H1 (cell line): Measurements from ENCODE around the gene SCN1B. TPM values are rescaled to one million over a fixed set of nuclear protein-coding genes. Genes with fewer than 3 reads are reported as not detected.

Source experiments
- BCL11A ChIP-seq, 2 experiments: IDR thresholded peaks; one replicate each; pipeline ENCODE4 v1.6.1; 2011; ENCODE audit warnings: low read depth in 2 of 2, low read length in 2 of 2, mild to moderate bottlenecking in 2 of 2
- HDAC2 ChIP-seq, 2 experiments: fragments of 300-600 bp in 1 of 2; sonication (generic) in 1 of 2; IDR thresholded peaks; 2 replicates each; pipeline ENCODE4 v1.6.1; 2011 to 2012; ENCODE audit warnings: low read depth in 2 of 2, low read length in 2 of 2, mild to moderate bottlenecking in 2 of 2, moderate library complexity in 2 of 2, borderline replicate concordance in 1 of 2, inconsistent platforms in 1 of 2
- KDM1A ChIP-seq: fragments of 200-600, 300-600 bp; sonication (generic); IDR thresholded peaks from 2 replicates; pipeline ENCODE4 v1.7.1; 2016; ENCODE audit warnings: mild to moderate bottlenecking, low read length, borderline replicate concordance
- KDM4A ChIP-seq: IDR thresholded peaks from one replicate; pipeline ENCODE4 v1.7.1; 2012; ENCODE audit warnings: low read depth, mild to moderate bottlenecking, moderate library complexity, low read length, inconsistent platforms; ENCODE audit not compliant: severe bottlenecking
- SRF ChIP-seq: IDR thresholded peaks from 2 replicates; pipeline ENCODE4 v1.6.1; 2011; ENCODE audit warnings: mild to moderate bottlenecking, low read depth, low read length, moderate library complexity
- polyA plus RNA-seq, 7 experiments: library from polyadenylated mRNA; depleted of rRNA in 3 of 7; stranded (reverse) in 5 of 7; unstranded in 2 of 7; fragments of >200 nt in 5 of 7; fragments of 200-250 nt in 2 of 7; gene quantifications; 1 replicate in 5 of 7; 2 replicates in 1 of 7; 4 replicates in 1 of 7; pipeline versions ENCODE4 v1.2.1 to v1.2.3, GENCODE V29; 2011 to 2013; ENCODE audit warnings: missing spikeins in 2 of 7, mixed read lengths in 2 of 7
- total RNA-seq: library from RNA; stranded (reverse); fragmentation: NEBNext Ultra II Directional; extraction: Animal tissue kit (Norgen Biotek cat#: 25700); gene quantifications from 2 replicates; pipeline ENCODE4 v1.2.1, GENCODE V29; 2021

SCN1B gene
- total and polyA plus RNA-seq, 2 of the 8 experiments (the other 6 are each of a cell fraction or from before 2014, with no cell fraction given) = 3.1 to 3.5 TPM

DNA sequence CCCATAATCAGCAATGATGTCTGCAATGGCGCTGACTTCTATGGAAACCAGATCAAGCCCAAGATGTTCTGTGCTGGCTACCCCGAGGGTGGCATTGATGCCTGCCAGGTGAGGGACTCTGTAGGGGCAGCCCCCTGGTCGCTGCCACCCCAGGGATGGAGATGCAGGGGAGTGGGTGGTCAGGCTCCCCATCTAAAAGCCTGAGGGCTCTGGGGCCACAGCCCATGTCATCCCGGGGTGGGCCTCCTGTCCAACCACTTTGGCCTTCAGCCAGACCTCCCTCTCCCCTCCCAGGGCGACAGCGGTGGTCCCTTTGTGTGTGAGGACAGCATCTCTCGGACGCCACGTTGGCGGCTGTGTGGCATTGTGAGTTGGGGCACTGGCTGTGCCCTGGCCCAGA, 35.3 kb downstream of the SCN1B start (continued):
- TF ChIP-seq HDAC2 (IDR thresholded peaks at IDR 0.05; ENCODE audit: borderline replicate concordance in 1 of 2, low read depth in 2 of 2, low read length in 2 of 2) = no peak
- TF ChIP-seq SRF = no peak
- no peak for TF ChIP-seq KDM1A
- TF ChIP-seq KDM4A = no peak
- no peak for TF ChIP-seq BCL11A (IDR thresholded peaks at IDR 0.05; ENCODE audit: low read depth in 2 of 2, low read length in 2 of 2)
- TF ChIP-seq, all 59 proteins: peak for 0
